ENCODE measurements around the gene CCDC124.
A peak's percentile ranks its signal among the peaks of the same experiment; 100 is the strongest.

Gene CCDC124

DNA sequence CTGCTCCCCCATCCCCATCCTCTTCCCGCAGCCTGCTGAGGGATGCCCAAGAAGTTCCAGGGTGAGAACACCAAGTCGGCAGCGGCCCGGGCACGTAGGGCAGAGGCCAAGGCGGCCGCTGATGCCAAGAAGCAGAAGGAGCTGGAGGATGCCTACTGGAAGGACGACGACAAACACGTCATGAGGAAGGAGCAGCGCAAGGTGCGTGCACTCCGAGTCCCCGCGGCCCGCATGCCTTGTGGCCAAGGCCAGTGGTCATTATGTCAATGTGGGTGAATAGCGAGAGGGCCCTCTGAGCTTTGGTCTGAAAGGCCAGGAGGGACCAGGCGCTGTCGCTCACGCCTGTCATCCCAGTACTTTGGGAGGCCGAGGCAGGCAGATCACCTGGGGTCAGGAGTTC, 3.6 kb downstream of the CCDC124 start:
- no peak for DNase-seq

DNA sequence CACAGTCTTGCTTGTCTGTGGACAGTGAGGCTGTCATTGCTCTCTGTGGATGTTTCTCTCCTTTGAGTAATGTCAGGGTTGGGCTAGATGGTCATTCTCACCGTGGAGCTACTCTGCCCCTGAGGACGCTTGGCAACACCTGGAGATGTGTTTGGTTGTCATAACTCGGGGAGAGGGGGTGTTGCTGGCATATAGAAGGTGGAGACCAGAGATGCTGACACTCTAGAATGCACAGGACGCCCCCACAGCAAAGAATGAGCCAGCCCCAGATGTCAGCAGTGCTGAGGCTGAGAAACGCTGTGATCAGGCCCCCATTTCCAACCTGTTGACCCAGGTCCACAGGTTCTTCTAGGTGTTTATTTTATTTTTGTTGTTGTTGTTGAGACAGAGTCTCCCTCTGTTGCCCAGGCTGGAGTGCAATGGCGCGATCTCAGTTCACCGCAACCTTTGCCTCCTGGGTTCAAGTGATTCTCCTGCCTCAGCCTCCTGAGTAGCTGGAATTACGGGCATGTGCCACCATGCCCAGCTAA, 4.6 kb downstream of the CCDC124 start:
- DNase-seq, result no peak

DNA sequence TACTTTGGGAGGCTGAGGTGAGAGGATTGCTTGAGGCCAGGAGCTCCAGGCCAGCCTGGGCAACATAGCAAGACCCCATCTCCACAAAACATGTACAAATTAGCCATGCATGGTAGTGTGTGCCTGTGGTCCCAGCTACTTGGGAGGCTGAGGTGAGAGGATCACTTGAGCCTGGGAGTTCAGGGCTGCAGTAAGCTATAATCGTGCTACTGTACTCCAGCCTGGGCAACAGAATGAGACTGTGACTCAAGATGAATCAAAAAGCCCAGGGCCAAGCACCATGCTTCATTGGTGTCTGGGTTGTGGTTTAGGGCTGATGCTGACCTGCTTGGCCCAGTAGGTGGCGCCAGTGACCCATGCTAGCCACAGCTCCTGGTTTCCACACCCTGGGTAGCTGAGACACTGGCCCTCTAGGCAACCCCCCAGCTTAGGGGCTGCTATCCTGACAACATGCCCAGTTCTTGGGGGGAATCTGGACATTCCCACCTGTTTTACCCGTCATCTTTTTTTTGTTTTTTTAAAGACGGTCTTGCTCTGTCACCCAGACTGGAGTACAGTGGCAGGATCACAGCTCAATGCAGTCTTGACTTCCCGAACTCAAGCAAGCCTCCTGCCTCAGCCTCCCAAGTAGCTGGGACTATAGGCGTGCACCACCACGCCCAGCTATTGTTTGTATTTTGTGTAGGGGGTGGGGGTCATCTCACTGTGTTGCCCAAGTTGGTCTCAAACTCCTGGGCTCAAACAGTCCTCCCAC, 5.5 kb downstream of the CCDC124 start:
- DNase-seq, result peak; percentile 42

DNA sequence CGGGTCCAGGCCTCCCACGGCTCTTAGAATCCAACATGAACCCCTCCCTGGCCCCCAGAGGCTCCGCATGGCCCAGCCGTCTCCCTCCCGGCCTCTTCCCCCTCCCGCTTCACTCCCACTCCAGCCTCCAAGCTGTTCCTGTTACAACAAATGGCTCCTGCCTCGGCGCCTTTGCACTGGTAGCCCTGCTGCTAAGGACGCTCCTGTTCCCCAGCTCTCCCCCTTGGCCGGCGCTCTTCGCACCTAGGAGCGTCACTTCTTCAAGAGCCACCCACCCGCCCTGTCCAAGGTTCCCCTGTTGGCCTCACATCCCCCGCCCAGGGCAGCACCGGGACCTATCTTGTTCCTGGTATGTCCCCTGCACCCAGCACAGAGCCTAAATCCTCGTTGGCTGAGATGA, 9.4 kb downstream of the CCDC124 start:
- DNase-seq, result no peak

DNA sequence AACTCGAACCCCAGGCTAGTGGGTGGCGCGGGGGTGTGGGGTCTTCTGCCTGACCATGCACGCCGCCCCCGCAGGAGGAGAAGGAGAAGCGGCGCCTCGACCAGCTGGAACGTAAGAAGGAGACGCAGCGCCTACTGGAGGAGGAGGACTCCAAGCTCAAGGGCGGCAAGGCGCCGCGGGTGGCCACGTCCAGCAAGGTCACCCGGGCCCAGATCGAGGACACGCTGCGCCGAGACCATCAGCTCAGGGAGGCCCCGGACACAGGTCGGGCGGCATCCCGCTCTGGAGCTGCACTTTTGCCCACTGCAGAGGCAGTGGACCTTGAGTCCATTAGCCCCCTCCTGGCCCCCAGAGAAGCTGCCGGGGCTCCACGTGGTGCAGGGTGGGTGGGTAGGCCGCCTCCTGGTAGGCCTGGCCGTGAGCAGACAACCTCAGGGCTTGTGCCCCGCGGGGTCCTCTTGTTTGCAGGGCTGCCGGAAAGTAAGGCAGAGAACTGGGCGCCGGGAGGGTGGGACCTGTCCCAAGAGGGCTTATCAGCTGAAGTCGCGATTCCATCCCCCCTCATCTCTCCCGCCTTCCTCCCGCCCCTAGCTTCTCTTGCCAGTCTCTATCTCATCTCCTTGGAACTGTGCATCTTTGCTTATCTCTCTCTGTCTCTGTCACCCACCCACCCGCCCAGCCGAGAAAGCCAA, 9.9 kb downstream of the CCDC124 start:
- no peak for DNase-seq

DNA sequence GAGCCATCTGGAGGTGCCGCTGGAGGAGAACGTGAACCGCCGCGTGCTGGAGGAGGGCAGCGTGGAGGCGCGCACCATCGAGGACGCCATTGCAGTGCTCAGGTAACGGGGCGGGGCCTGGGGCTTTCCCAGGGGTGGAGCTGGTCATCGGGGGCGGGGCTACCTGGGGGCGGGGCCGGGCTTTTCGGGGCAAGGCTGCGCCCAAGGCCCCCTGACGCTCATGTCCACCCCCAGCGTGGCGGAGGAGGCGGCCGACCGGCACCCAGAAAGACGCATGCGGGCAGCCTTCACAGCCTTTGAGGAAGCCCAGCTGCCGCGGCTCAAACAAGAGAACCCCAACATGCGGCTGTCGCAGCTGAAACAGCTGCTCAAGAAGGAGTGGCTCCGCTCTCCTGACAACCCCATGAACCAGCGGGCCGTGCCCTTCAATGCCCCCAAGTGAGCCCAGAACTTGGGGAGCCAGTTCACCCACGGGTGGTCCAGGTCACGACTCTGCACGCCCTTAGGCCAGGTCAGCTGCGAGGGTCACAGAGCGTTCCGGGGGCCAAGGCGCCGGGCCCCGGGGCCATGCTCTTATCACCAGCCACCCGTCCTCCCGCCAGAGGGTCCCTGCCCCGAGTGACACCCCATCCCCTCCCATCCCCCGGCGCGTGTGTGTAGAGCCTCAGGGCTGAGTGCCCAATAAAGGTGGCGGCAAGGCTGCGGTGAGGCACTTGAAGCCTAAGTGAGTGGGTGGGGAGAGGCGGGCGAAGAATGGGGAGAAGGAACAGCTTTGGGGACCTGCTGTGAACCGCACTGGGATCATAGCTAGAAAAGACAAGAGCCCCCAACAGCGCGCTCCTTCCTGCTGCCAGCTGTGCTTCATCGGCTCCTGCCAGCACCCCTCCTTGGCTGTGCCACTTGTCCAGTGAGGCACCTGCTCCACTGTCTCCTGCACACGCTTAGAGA, 10.7 kb downstream of the CCDC124 start:
- no peak for DNase-seq

DNA sequence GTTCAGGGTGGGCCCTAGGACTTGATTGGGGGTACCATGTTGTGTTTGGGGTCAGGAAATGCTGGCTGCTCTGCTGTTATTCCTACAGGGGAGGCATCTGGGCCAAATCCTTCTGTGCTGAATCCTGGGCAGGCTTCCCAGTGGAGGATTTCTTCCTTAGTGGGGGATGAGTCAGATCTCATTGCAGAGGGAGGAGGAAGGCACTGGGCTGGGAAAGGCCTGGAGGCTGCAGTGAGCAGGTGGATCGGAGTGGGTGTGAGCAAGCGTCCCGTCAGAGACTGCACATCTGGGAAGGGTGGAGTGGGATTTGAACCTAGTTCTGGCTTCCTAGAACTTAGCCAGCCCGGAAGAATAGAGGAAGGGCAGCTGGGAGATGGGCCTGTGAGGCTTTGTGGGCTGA, 11.5 kb downstream of the CCDC124 start:
- no peak for DNase-seq

DNA sequence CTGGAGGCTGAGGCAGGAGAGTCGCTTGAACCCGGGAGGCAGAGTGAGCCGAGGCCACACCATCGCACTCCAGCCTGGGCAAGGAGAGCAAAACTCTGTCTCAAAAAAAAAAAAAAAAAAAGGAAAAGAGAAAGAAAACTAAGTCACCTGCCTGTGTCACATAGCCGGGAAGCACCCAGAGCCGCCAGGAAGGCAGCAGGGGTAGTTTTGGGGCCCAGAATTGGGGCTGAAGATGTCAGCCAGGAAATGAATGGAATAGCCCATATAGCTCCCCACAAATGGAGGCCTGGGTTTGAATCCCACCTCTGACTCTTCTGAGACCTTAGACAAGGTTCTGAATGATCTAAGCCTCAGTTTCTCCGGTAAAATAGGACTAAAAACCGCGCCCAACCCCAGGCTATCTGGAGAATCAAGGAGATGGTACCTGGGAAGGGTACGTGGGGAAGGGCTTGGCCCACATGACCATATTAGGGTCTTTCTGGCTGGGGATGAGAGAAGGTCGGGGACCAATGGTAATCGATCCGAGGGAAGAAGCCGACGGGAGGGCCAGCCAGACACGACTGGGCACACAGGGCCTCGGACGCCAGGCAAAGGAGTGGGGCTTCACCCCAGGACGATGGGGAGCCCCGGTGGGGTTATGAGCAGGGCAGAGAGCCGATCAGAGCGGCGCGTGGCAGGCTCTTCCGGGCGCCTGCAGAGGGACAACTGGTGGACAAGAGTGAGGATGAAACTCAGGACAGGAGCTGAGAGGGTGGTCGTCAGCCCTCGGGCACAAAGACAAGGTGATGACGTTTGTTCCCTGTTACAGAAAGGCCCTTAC, 14.4 kb downstream of the CCDC124 start:
- DNase-seq, result peak; percentile 34

DNA sequence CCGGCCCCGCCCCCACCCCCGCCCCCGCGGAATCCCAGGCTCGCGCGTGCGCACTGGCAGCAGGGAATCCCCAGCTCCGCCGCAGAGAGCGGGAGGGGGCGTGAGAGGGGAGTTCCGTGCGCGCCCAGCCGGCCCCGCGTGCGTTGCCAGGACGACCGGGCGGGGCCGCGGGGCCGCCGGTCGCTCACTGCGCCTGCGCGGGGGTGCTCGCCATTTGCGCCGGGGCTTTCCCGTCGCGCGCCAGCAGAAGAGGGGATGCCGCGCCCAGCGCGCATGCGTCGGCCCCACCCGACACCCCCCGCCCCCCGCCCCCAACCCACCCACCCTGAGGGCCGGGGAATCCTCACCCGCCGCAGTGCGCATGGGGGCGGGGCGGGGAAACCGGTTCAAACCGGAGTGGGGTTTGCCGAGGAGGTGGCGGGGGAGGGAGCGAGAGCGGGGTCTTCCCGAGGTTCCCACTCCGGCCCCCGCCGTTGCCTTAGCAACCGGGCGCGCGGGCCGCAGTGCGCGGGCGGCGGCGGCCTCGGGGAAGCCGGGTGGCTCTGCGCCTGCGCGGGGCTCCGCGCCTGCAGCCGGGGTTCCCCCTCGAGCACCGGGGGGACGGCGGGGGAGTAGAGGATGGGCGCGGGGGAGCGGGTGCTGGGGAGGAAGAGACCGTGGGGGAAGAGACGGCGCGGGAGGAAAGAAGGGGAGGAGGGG, 15.1 kb downstream of the CCDC124 start:
- DNase-seq, result peak; percentile 98

DNA sequence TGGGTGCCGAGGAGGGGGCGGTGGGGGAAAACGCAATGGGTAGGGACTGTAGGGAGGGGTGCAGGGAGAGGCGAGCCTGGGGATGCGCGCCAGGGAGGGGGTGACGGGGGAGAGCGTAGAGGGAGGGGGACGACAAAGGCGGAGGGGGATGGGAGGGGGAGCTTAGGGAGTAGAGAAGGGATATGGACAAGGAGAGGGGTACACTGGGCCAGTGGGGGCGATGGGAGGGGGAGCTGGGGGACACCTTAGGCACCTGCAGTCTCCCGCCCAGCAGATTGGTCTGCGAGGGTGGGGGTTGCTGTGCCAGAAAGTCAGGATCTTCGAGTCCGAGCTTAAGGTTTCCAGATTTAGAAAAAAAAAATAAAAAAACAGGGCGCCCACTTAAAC, 15.7 kb downstream of the CCDC124 start:
- DNase-seq, result peak; percentile 90

DNA sequence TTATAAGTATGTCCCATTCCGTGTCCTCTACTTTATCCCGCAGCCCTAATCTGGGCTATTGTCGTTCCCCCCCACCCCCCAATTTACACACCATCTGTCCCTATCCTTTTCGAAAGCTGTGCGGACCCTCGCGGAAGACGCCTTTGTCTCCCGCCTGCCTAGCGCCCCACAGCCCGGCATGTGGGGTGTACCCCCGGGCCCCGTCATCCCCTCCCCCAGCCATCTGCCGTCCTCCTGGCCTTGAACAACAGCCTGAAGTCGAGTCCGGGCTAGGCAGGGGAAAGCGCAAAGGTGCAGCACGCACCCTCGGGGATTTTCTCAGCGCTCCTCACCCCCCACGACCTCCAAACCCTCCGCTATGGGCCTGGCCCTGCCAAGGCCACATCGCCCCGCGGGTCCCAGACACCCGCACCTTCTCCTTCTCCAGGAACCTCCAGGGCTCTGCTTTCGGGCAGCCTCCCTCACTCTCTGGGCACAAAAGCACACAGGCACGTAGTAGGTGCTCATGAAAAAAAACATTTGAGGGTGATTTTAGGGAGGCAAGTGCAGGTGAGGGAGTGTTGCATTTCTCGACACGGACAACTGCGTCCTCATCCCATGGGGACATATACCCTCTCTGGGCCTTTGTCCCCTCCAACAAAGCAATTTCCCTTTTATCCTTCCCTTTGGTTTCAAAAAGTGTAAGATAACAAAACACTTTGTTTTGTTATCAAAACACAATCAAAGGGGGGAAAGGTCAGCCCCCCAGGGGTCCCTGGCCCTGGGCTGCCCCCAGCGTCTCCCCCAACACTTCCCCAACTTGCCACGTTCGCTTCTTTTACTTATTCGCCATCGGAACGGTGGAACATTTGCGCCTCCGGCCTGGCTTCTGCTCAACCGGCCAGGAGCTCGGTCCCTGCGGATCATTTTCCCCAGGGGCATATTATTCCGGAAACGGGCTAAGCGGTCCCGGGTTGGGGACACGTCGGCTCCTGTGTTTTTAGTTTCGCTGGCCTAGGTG, 16.4 kb downstream of the CCDC124 start:
- peak; percentile 52 for DNase-seq

DNA sequence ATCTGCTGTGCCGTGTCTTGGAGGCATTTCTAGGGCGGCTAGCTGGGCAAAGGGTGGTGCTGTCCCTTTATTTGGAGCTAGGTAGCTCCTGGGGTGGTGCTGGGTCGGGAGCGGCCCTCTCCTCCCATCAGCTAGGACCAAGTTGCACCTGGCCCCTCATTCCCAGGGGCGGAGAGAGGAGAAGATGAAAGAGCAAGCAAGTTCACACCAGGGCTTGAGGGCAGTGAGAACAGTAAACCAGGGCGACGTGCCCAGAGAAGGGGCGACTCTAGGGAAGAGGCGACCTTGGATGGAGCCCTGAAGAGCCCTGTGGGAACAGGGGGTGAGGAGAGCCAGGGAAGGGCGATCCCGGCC, 17.1 kb downstream of the CCDC124 start:
- peak; percentile 71 for DNase-seq

DNA sequence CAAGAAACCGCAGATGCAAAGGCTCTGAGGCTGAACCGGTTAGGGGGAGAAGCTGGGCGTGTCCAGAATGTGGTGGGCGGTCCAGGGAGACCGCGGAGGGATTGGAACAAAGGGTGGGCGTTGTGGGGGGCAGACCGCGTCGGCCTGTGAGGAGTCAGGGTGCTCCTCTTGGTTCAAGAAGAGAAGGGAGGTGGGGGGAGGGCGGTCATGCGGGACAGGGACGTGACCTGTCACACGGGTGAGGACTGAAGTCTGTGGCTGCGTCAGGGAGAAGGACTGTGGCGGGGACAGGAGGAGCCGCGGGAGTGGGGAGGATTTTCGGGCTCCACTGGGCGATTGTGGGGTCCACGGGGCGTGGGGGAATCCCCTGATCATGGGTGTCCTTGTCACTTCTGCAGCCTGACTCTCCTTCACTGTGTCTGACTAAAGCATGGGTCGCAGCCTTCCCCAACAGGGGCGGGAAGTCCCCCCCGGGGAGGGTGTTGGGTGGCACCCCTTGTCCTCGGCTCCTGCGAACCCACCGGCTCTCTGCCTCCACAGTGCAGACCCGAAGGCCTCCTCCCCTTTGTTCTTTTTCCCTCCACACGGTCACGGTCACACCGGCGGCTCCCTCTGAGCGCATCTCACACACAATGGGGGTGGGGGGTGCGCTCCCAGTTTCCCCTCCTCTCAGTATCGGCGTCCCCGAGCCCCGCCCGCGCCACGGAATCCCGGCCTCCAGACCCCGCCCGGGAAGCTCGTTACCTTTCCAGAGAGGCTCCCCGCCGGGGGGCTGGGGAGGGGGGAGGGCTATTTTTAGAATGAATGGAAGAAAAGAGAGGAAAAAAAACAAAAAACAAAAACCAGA, 17.7 kb downstream of the CCDC124 start:
- DNase-seq, result peak; percentile 77

DNA sequence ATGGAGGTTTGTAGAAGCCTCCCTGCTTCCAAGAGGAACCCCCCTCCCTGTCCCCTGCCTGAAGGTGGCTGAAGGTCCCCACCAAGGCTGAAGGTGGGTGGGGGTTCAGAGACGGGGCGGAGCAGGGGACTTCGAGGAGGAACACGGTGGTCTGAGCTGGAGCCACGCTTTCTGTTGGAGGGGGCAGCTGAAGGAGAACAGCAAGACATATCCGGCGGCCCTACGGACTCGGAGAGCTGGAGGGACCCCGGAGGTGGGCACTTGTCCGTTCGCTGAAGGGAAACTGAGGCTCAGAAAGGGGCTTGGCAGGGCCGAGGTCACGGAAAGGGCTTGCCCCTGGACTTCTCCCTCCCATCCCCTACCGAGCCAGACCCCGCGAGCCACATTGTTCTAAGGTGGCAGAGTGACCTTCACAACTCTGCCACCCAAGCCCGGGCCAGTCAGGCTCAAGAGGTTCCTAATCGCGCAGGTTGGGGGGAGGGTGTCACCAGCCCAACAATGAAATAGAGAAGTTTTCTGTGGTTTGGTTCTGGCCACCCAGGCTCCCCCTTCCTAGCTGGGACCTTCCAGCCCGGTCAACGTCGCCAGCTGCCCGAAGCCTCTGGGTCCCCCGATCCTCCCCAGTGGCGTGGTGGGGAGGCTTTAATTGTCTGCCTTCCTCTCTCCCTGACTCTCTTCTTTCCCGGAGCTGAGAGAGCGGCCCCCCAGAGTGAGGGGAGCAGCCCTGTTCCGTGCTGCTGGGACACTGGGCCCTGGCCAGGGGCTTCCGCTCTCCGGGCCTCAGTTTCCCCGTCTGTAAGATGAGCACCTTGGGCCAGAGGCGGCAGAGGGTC, 18.6 kb downstream of the CCDC124 start:
- no peak for DNase-seq

DNA sequence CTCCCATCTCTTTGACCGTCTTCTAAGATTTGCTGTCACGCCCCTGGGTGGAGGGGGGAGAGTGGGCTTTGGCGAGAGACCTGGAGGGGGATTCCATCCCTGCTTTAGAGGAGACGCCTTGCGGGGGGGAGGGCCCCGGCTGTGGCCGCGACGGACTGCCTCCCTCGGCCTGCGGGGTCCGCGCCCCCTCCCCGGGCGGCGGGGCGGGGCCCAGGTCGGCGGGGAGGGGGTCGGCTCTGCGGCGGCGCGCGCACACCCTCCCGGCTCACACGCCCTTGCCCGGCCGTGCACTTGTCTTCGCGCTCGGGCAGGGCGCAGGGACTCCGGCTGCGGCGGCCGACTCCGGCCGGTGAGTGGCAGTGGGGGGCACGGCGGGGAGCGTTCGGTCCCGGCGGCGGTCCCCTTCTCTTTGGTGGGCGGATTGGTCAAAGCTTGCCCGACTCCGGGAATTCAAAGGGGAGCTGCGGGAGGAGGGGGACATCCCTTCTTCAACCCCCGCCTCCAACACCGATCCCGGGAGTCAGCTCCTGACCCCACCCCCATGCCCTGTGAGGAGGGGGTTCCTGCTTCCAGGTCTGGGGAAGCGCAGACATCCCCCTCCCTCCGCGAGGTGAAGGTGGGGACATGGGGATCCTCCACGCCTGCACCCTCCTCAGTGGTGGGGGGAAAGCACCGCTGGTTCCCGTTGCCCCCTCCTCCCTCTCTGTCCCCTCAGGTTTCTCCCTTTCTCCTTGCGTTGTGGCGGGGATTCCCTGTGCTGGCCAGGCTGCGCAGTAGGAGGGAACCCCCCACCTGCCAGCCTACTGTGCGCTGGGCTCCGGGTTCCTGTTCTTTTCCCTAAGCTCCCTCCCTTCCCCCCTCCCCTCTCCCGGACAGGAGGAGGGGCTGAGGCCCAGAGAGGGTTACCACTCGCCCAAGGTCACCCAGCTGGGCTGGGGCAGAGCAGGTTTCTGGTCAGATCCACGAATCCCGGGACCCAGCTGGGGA, 19.5 kb downstream of the CCDC124 start:
- DNase-seq, result peak; percentile 16

DNA sequence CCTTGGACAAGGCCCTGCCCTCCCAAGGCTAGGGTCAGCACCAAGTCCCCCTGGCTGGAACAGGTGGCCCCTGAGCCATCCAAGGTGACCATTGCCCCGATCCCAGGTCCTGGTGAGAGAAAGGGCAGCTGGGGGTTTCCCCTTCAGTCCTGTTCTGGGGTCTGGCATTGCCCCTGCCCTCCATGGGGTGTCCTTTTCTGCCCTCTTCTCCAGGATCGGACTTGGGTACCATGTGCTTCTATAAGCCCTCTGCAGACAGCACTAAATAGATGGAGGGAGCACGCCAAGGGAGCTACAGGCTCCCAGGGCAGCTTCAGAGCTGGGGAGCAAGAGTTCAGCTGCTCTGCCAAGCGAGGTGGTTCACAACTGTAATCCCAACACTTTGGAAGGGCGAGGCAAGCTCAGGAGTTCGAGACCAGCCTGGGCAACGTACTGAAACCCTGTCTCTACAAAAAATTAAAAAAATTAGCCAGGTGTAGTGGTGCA, 20.5 kb downstream of the CCDC124 start:
- no peak for DNase-seq

DNA sequence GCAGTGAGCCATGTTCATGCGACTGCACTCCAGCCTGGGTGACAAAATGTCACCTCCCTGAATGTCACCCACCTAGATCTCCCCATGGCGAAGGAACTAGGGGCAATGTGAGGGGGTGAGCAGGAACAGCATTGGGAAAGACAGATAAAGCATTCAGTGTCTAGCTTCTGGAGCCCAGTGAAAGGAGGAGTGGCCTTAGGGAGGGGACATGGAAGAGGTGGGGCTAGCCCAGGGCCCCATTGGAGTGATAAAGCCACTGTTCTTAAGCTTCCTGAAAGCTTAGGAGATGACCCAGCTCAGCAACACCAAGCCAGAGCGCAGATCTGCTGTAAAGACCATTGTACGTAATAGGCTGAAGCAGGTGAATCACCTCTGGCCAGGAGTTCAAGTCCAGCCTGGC, 21.1 kb downstream of the CCDC124 start:
- DNase-seq, result no peak

Measured in NCI-H1092 (cell line).